ENCODE measurements around the gene GPRASP1. TPM values are rescaled to one million over a fixed set of nuclear protein-coding genes. Genes with fewer than 3 reads are reported as not detected.

GPRASP1 gene
- total RNA-seq, 1 experiment from 2014 or later, result 3.2 TPM

GRCh38 chrX:102606115-102606514, 45.2 kb upstream of the GPRASP1 start:
- no TSS peak for BruUV-seq (replicated peaks)
- intact Hi-C loops (cut with micrococcal nuclease; ENCODE audit: unreplicated experiment), result no loop called here
- TF ChIP-seq CTCF (conservative IDR thresholded peaks at IDR 0.05; ENCODE audit: low read depth, low read length), result no peak
- TF ChIP-seq EZH2 (IDR thresholded peaks at IDR 0.05; ENCODE audit: borderline replicate concordance, low read depth, low read length, poor library complexity, severe bottlenecking), result no peak
- ChIA-PET CTCF (no interaction called here), POLR2A (ENCODE audit: low non-redundant PET) (no interaction called here)
- H3K27me3 ChIP-seq (replicated peaks; ENCODE audit: insufficient read depth, low read depth, low read length, poor library complexity), result no peaks in the 10 kb centered on the region
- DNase-seq (ENCODE audit: low spot score), result no peak
- H3K4me1 ChIP-seq (ENCODE audit: insufficient read depth, low read length, poor library complexity, severe bottlenecking), result peaks cover 3% of the 10 kb centered on the region
- no peaks in the 10 kb centered on the region for H3K9me3 ChIP-seq (ENCODE audit: low read depth, low read length, poor library complexity, severe bottlenecking)
- peaks cover 4% of the 10 kb centered on the region for H3K36me3 ChIP-seq (ENCODE audit: insufficient read depth, low read length, poor library complexity, severe bottlenecking)
- H3K27ac ChIP-seq (ENCODE audit: low read depth, low read length, poor library complexity, severe bottlenecking), result no peak overlapping the region
- no peak overlapping the region for H3K4me3 ChIP-seq (ENCODE audit: low read depth, low read length, poor library complexity, severe bottlenecking)

- CTCF ChIA-PET, result no interaction called here
- Histone ChIP-seq H3K4me1 (ENCODE audit: insufficient read depth, low read length, poor library complexity, severe bottlenecking) (no peaks in the 10 kb centered on the region), H3K27ac (ENCODE audit: low read depth, low read length, poor library complexity, severe bottlenecking) (no peak overlapping the region), H3K36me3 (ENCODE audit: insufficient read depth, low read length, poor library complexity, severe bottlenecking) (peaks cover 4% of the 10 kb centered on the region), H3K9me3 (ENCODE audit: low read depth, low read length, poor library complexity, severe bottlenecking) (no peaks in the 10 kb centered on the region), H3K4me3 (ENCODE audit: low read depth, low read length, poor library complexity, severe bottlenecking) (no peak overlapping the region), H3K27me3 (replicated peaks; ENCODE audit: insufficient read depth, low read depth, low read length, poor library complexity) (no peaks in the 10 kb centered on the region)
- intact Hi-C loops (cut with micrococcal nuclease; ENCODE audit: unreplicated experiment), result no loop called here
- no TSS peak for BruUV-seq (replicated peaks)
- POLR2A ChIA-PET (ENCODE audit: low non-redundant PET), result no interaction called here
- TF ChIP-seq CTCF (conservative IDR thresholded peaks at IDR 0.05; ENCODE audit: low read depth, low read length) (no peak), EZH2 (IDR thresholded peaks at IDR 0.05; ENCODE audit: borderline replicate concordance, low read depth, low read length, poor library complexity, severe bottlenecking) (no peak)
- no peak for DNase-seq (ENCODE audit: low spot score)
These were observed 40.4 kb upstream of the GPRASP1 start for GRCh38 chrX:102610905-102611304.

- no peaks in the 10 kb centered on the region for H3K36me3 ChIP-seq (ENCODE audit: insufficient read depth, low read length, poor library complexity, severe bottlenecking)
- CTCF ChIA-PET, result no interaction called here
- H3K4me1 ChIP-seq (ENCODE audit: insufficient read depth, low read length, poor library complexity, severe bottlenecking), result no peaks in the 10 kb centered on the region
- POLR2A ChIA-PET (ENCODE audit: low non-redundant PET), result no interaction called here
- no peak for DNase-seq (ENCODE audit: low spot score)
- H3K4me3 ChIP-seq (ENCODE audit: low read depth, low read length, poor library complexity, severe bottlenecking), result no peak overlapping the region
- peaks cover 22% of the 10 kb centered on the region for H3K9me3 ChIP-seq (ENCODE audit: low read depth, low read length, poor library complexity, severe bottlenecking)
- intact Hi-C loops (cut with micrococcal nuclease; ENCODE audit: unreplicated experiment), result no loop called here
- H3K27me3 ChIP-seq (replicated peaks; ENCODE audit: insufficient read depth, low read depth, low read length, poor library complexity), result no peaks in the 10 kb centered on the region
- no peak overlapping the region for H3K27ac ChIP-seq (ENCODE audit: low read depth, low read length, poor library complexity, severe bottlenecking)
- TF ChIP-seq EZH2 (IDR thresholded peaks at IDR 0.05; ENCODE audit: borderline replicate concordance, low read depth, low read length, poor library complexity, severe bottlenecking) (no peak), CTCF (conservative IDR thresholded peaks at IDR 0.05; ENCODE audit: low read depth, low read length) (no peak)
- no TSS peak for BruUV-seq (replicated peaks)
These were observed 27.2 kb upstream of the GPRASP1 start for GRCh38 chrX:102624105-102624504.

All from A673 (cell line).